Measurements from ENCODE around the gene XPO1. TPM values are rescaled to one million over a fixed set of nuclear protein-coding genes. Genes with fewer than 3 reads are reported as not detected.

Gene XPO1
- polyA plus RNA-seq, 1 donor from 2014 or later = 494 TPM

- no peaks in the 10 kb centered on the region for H3K27me3 ChIP-seq (ENCODE audit: insufficient read depth, low read depth, low read length)
- H3K9ac ChIP-seq (ENCODE audit: low read length) = peak overlapping the region; percentile 91
- H3K4me2 ChIP-seq (ENCODE audit: low read length) = peak overlapping the region; percentile 76
- H2AFZ ChIP-seq (ENCODE audit: low read depth, low read length) = no peak overlapping the region
- H3K4me3 ChIP-seq (ENCODE audit: low read length) = peak overlapping the region; percentile 77
- H3F3A ChIP-seq (ENCODE audit: insufficient read depth, low read length, poor library complexity, severe bottlenecking) = no peaks in the 10 kb centered on the region
- H3K27ac ChIP-seq (ENCODE audit: low read length) = peak overlapping the region; percentile 95
- peak; percentile 12 for TF ChIP-seq POLR2AphosphoS5 (IDR thresholded peaks at IDR 0.05)
- TF ChIP-seq SMC3 (conservative IDR thresholded peaks at IDR 0.05; ENCODE audit: poor library complexity) = no peak
- no peak for TF ChIP-seq TAF1 (IDR thresholded peaks at IDR 0.05; ENCODE audit: low read depth)
- TF ChIP-seq CTCF (IDR thresholded peaks at IDR 0.05; ENCODE audit: poor library complexity, severe bottlenecking) = no peak
- TF ChIP-seq MXI1 (conservative IDR thresholded peaks at IDR 0.05; ENCODE audit: poor library complexity, severe bottlenecking) = no peak
- H3K36me3 ChIP-seq (ENCODE audit: insufficient read depth, low read length) = no peaks in the 10 kb centered on the region
- peaks cover 59% of the 10 kb centered on the region for H3K79me2 ChIP-seq (replicated peaks; ENCODE audit: insufficient read depth, low read length)
- H3K9me2 ChIP-seq (ENCODE audit: insufficient read depth, low read length) = no peaks in the 10 kb centered on the region
- no peaks in the 10 kb centered on the region for H3K9me3 ChIP-seq (ENCODE audit: low read length)
- H4K20me1 ChIP-seq (ENCODE audit: insufficient read depth) = peaks cover 56% of the 10 kb centered on the region
Measured at GRCh38 chr2:61536180-61536571, 2.0 kb downstream of the XPO1 start.

- Histone ChIP-seq H3K9me3 (ENCODE audit: low read length) (no peaks in the 10 kb centered on the region), H3K9ac (ENCODE audit: low read length) (peak overlapping the region; percentile 91), H3K4me2 (ENCODE audit: low read length) (peak overlapping the region; percentile 76), H3K36me3 (ENCODE audit: insufficient read depth, low read length) (no peaks in the 10 kb centered on the region), H3F3A (ENCODE audit: insufficient read depth, low read length, poor library complexity, severe bottlenecking) (no peaks in the 10 kb centered on the region), H3K9me2 (ENCODE audit: insufficient read depth, low read length) (no peaks in the 10 kb centered on the region), H3K27me3 (ENCODE audit: insufficient read depth, low read depth, low read length) (no peaks in the 10 kb centered on the region), H3K4me3 (ENCODE audit: low read length) (peak overlapping the region; percentile 77), H2AFZ (ENCODE audit: low read depth, low read length) (no peak overlapping the region), H4K20me1 (ENCODE audit: insufficient read depth) (peaks cover 63% of the 10 kb centered on the region), H3K27ac (ENCODE audit: low read length) (no peak overlapping the region), H3K79me2 (replicated peaks; ENCODE audit: insufficient read depth, low read length) (peaks cover 66% of the 10 kb centered on the region)
- TF ChIP-seq MXI1 (conservative IDR thresholded peaks at IDR 0.05; ENCODE audit: poor library complexity, severe bottlenecking) = no peak
- no peak for TF ChIP-seq SMC3 (conservative IDR thresholded peaks at IDR 0.05; ENCODE audit: poor library complexity)
- TF ChIP-seq EZH2 (IDR thresholded peaks at IDR 0.05; ENCODE audit: borderline replicate concordance, insufficient read depth, low read length, poor library complexity, severe bottlenecking) = no peak
- TF ChIP-seq EP300 (conservative IDR thresholded peaks at IDR 0.05; ENCODE audit: poor library complexity, severe bottlenecking) = no peak
- TF ChIP-seq RAD21 (conservative IDR thresholded peaks at IDR 0.05) = no peak
- TF ChIP-seq REST (IDR thresholded peaks at IDR 0.05; ENCODE audit: borderline replicate concordance) = no peak
- no peak for TF ChIP-seq TAF1 (IDR thresholded peaks at IDR 0.05; ENCODE audit: low read depth)
- TF ChIP-seq CTCF (IDR thresholded peaks at IDR 0.05; ENCODE audit: poor library complexity, severe bottlenecking) = no peak
- TF ChIP-seq POLR2AphosphoS5 (IDR thresholded peaks at IDR 0.05) = no peak
Measured at GRCh38 chr2:61535449-61535848, 2.7 kb downstream of the XPO1 start.

Measured in neural cell (in vitro differentiated cells).